ENCODE measurements around the gene CMTM1. TPM values are rescaled to one million over a fixed set of nuclear protein-coding genes. Genes with fewer than 3 reads are reported as not detected.

CMTM1 gene
- total RNA-seq, 1 experiment from 2014 or later = 2.6 TPM

DNA sequence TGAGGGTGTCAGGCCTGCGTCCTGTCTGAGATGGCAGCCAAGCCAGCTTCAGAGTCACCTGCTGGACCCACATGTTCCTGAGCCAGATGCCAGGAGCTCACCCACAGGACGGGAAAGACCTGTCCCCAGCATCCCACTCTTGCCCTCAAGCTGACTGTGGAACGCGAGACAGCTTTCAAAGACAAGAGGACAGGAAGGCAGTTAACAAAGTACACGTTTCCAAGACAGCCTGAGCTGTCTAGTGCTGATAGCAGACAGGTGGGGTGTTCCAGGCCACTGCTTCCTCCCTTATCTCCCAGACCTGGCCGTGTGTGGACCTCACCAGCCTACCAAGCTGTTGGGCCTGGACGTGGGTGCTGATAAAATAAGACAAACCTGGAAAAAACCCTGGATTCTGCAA is 51.5 kb downstream of the CMTM1 start:
- no peaks in the 10 kb centered on the region for H3K79me1 ChIP-seq (ENCODE audit: insufficient read depth, low read depth, low read length, poor library complexity, severe bottlenecking)
- H4K20me1 ChIP-seq (ENCODE audit: control insufficient read depth, insufficient read depth, insufficient read length) = no peaks in the 10 kb centered on the region
- H3K56ac ChIP-seq (ENCODE audit: insufficient read length, low read depth, low read length) = no peak overlapping the region
- peaks cover 9% of the 10 kb centered on the region; the same call in 1 of the 2 replicates for H3K4me1 ChIP-seq (ENCODE audit: insufficient read depth, low read length)
- H3K23ac ChIP-seq (ENCODE audit: insufficient read length, low read depth, low read length) = no peak overlapping the region
- H3K23me2 ChIP-seq (ENCODE audit: insufficient read length, low read depth, low read length, poor library complexity, severe bottlenecking) = no peaks in the 10 kb centered on the region
- no peaks in the 10 kb centered on the region for H3K79me2 ChIP-seq (ENCODE audit: insufficient read depth, low read length)
- no peak overlapping the region for H4K8ac ChIP-seq (replicated peaks; ENCODE audit: insufficient read length, low read depth, low read length)
- no peak for DNase-seq
- no peak overlapping the region for H3K18ac ChIP-seq (ENCODE audit: insufficient read length, low read depth, low read length)
- H2AFZ ChIP-seq (ENCODE audit: low read length) = no peak overlapping the region
- H4K91ac ChIP-seq (ENCODE audit: insufficient read length, low read depth, low read length) = no peak overlapping the region
- H3K9me3 ChIP-seq (ENCODE audit: control insufficient read depth, low read depth, low read length) = no peaks in the 10 kb centered on the region
- Mint-ChIP-seq H3K9me3 (no peaks in the 10 kb centered on the region; a peak in 1 of 5 replicates), H3K27me3 (ENCODE audit: low read depth) (no peaks in the 10 kb centered on the region), H3K27ac (peak overlapping the region in 2 of 3 experiments; percentile 44 to 64; a peak in 1 of 7 replicates), H3K4me1 (peaks cover 43 to 45% of the 10 kb centered on the region in 2 experiments), H3K36me3 (ENCODE audit: insufficient read depth in 1 of 3, low read depth in 3 of 3) (peaks cover 37 to 69% (median 68%) of the 10 kb centered on the region in 3 experiments), H3K4me3 (no peak overlapping the region; a peak in 1 of 5 replicates)
- no peak overlapping the region for H3K4me2 ChIP-seq (ENCODE audit: insufficient read depth, insufficient read length, low read length)
- H2BK5ac ChIP-seq (ENCODE audit: insufficient read length, low read length) = no peak overlapping the region
- H2BK12ac ChIP-seq (ENCODE audit: insufficient read length, low read depth, low read length) = no peak overlapping the region
- no peak overlapping the region for H4K5ac ChIP-seq (ENCODE audit: insufficient read length, low read depth, low read length)
- no peak overlapping the region for H3K14ac ChIP-seq (ENCODE audit: insufficient read depth, low read length)
- H2BK20ac ChIP-seq (ENCODE audit: low read depth, low read length, poor library complexity, severe bottlenecking) = no peak overlapping the region
- H3T11ph ChIP-seq (ENCODE audit: low read length) = no peak overlapping the region
- H3K9ac ChIP-seq (ENCODE audit: extremely low read depth, insufficient read length, low read length) = no peak overlapping the region
- H3K4ac ChIP-seq (ENCODE audit: low read depth, low read length) = no peak overlapping the region
- no peak overlapping the region for H2AK5ac ChIP-seq (ENCODE audit: insufficient read length, low read length)
- no peak overlapping the region for H2BK15ac ChIP-seq (ENCODE audit: low read depth, low read length)
- no CpG with 5 or more reads among the region's 7 CpGs for WGBS (ENCODE audit: extremely low coverage, insufficient read length, low lambda C conversion rate)
- TF ChIP-seq, protein P1, sequence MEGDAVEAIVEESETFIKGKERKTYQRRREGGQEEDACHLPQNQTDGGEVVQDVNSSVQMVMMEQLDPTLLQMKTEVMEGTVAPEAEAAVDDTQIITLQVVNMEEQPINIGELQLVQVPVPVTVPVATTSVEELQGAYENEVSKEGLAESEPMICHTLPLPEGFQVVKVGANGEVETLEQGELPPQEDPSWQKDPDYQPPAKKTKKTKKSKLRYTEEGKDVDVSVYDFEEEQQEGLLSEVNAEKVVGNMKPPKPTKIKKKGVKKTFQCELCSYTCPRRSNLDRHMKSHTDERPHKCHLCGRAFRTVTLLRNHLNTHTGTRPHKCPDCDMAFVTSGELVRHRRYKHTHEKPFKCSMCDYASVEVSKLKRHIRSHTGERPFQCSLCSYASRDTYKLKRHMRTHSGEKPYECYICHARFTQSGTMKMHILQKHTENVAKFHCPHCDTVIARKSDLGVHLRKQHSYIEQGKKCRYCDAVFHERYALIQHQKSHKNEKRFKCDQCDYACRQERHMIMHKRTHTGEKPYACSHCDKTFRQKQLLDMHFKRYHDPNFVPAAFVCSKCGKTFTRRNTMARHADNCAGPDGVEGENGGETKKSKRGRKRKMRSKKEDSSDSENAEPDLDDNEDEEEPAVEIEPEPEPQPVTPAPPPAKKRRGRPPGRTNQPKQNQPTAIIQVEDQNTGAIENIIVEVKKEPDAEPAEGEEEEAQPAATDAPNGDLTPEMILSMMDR (conservative IDR thresholded peaks at IDR 0.05) = no peak
- no peaks in the 10 kb centered on the region for H3K27me3 ChIP-seq (ENCODE audit: insufficient read depth, low read length)
- H2BK120ac ChIP-seq (ENCODE audit: low read depth, low read length, poor library complexity, severe bottlenecking) = no peak overlapping the region
- H3K27ac ChIP-seq (ENCODE audit: insufficient read length, low read depth, low read length) = no peak overlapping the region

Data from H9 (cell line).